SK-N-MC (cell line): ENCODE data around the gene TAB3.

ENCODE experiments used
- EZH2 ChIP-seq: fragments of 200-600 bp; sonication (generic); IDR thresholded peaks from one replicate; pipeline ENCODE4 v1.6.1; 2017; ENCODE audit warnings: antibody characterized with exemption
- POLR2AphosphoS5 ChIP-seq: IDR thresholded peaks from 2 replicates; pipeline ENCODE4 v1.6.1; 2012; ENCODE audit warnings: mild to moderate bottlenecking, low read depth, low read length, borderline replicate concordance

- no peak for TF ChIP-seq EZH2
- TF ChIP-seq POLR2AphosphoS5, result no peak
Observed at GRCh38 chrX:30858098-30858497, 31.0 kb downstream of the TAB3 start.
